Stimulated activated CD4-positive, alpha-beta T cell treated with anti-CD3 and anti-CD28 coated beads, Interleukin-1b, Interleukin-23, amount 100 ng/mL, for 24 hours (primary cell): ENCODE results near the gene PCCB.
"Not testable (repeated sequence)": the region's sequence is repeated elsewhere in the genome, so short reads cannot be mapped to it uniquely, and the experiment has no call there.

Source experiments
- DNase-seq, 4 experiments: peaks; one replicate each; pipeline ENCODE4 v3.0.0-alpha.2; 2020; ENCODE audit warnings: low read depth in 4 of 4, low spot score in 1 of 4

The PCCB gene

GRCh38 chr3:136261826-136262225 lies 11.7 kb downstream of the PCCB start:
- no peak for DNase-seq

GRCh38 chr3:136262559-136262958 lies 12.4 kb downstream of the PCCB start:
- no peak for DNase-seq

GRCh38 chr3:136263251-136263650 lies 13.1 kb downstream of the PCCB start:
- no peak for DNase-seq

- not testable (repeated sequence) for DNase-seq
Measured at GRCh38 chr3:136266468-136267125, 16.5 kb downstream of the PCCB start.

GRCh38 chr3:136267235-136267634 lies 17.1 kb downstream of the PCCB start:
- no peak for DNase-seq

- DNase-seq: no peak
Measured at GRCh38 chr3:136270179-136270578, 20.0 kb downstream of the PCCB start.

- not testable (repeated sequence) for DNase-seq
Measured at GRCh38 chr3:136271626-136272025, 21.5 kb downstream of the PCCB start.

- DNase-seq: no peak
Measured at GRCh38 chr3:136276049-136276755, 26.1 kb downstream of the PCCB start.

- DNase-seq: no peak
Measured at GRCh38 chr3:136277115-136277514, 27.0 kb downstream of the PCCB start.

GRCh38 chr3:136277634-136278033 lies 27.5 kb downstream of the PCCB start:
- DNase-seq: no peak

- no peak for DNase-seq
Measured at GRCh38 chr3:136279092-136279491, 29.0 kb downstream of the PCCB start.

GRCh38 chr3:136280961-136281360 lies 30.8 kb downstream of the PCCB start:
- DNase-seq: no peak

GRCh38 chr3:136281966-136282520 lies 31.9 kb downstream of the PCCB start:
- no peak for DNase-seq

- DNase-seq: no peak
Measured at GRCh38 chr3:136283627-136284026, 33.5 kb downstream of the PCCB start.

- DNase-seq: no peak
Measured at GRCh38 chr3:136291302-136291701, 41.2 kb downstream of the PCCB start.

GRCh38 chr3:136292500-136292899 lies 42.4 kb downstream of the PCCB start:
- DNase-seq: no peak

GRCh38 chr3:136293279-136293678 lies 43.1 kb downstream of the PCCB start:
- DNase-seq: no peak

- DNase-seq: no peak
Measured at GRCh38 chr3:136294176-136294575, 44.0 kb downstream of the PCCB start.

- no peak for DNase-seq
Measured at GRCh38 chr3:136296960-136297359, 46.8 kb downstream of the PCCB start.

GRCh38 chr3:136297826-136298225 lies 47.7 kb downstream of the PCCB start:
- DNase-seq: no peak

- no peak for DNase-seq
Measured at GRCh38 chr3:136300444-136300843, 50.3 kb downstream of the PCCB start.

GRCh38 chr3:136305879-136306278 lies 55.7 kb downstream of the PCCB start:
- no peak for DNase-seq

GRCh38 chr3:136311261-136311660 lies 61.1 kb downstream of the PCCB start:
- DNase-seq: no peak
